GM12872 (cell line): ENCODE measurements around the gene MAPKAP1.

Experiments used
- CTCF ChIP-seq: IDR thresholded peaks from 3 replicates; pipeline ENCODE4 v1.5.1; 2011; ENCODE audit warnings: low read depth, mild to moderate bottlenecking, low read length, moderate library complexity; ENCODE audit not compliant: insufficient read depth

Gene MAPKAP1

GRCh38 chr9:125631391-125632085, 75.5 kb downstream of the MAPKAP1 start:
- peak; percentile 82 for TF ChIP-seq CTCF

- no peak for TF ChIP-seq CTCF
These were observed 76.6 kb downstream of the MAPKAP1 start for GRCh38 chr9:125630436-125630835.

- TF ChIP-seq CTCF: no peak
These were observed 77.6 kb downstream of the MAPKAP1 start for GRCh38 chr9:125629446-125629845.

GRCh38 chr9:125626187-125626586, 80.8 kb downstream of the MAPKAP1 start:
- no peak for TF ChIP-seq CTCF

- no peak for TF ChIP-seq CTCF
These were observed 85.8 kb downstream of the MAPKAP1 start for GRCh38 chr9:125621170-125621569.

- no peak for TF ChIP-seq CTCF
These were observed 86.8 kb downstream of the MAPKAP1 start for GRCh38 chr9:125620216-125620615.

GRCh38 chr9:125617087-125617486, 89.9 kb downstream of the MAPKAP1 start:
- no peak for TF ChIP-seq CTCF
